B cell (primary cell): ENCODE measurements around the gene FAIM2. TPM values are rescaled to one million over a fixed set of nuclear protein-coding genes. Genes with fewer than 3 reads are reported as not detected.

ENCODE experiments used
- ATAC-seq: fragments of 200-7000 bp; cut with Tn5 transposase; one replicate; pipeline ENCODE4 v1.10.0; 2021; ENCODE audit warnings: low read depth, mild to moderate bottlenecking, moderate number of reproducible peaks, moderate library complexity
- CTCF ChIA-PET: fragments of 350-600 bp; sonication (Branson Sonifier 250); formaldehyde crosslinking; loops from one replicate; lab custom pipeline; 2021; ENCODE audit warnings: antibody characterized with exemption, inconsistent platforms; lab: Charles Lee
- POLR2A ChIA-PET: fragments of 350-600 bp; sonication (Branson Sonifier 250); formaldehyde crosslinking; loops from one replicate; lab custom pipeline; 2021; ENCODE audit warnings: antibody characterized with exemption; lab: Charles Lee
- DNase-seq: peaks from one replicate; pipeline ENCODE4 v3.0.0; 2013
- H2AFZ ChIP-seq: 2 replicates; pipeline ENCODE4 v1.6.1; 2012; ENCODE audit warnings: mild to moderate bottlenecking, low read depth, low read length; ENCODE audit not compliant: insufficient read depth, poor library complexity, severe bottlenecking
- H3K27ac ChIP-seq, 2 donors: 1 replicate in 1 of 2; 2 replicates in 1 of 2; pipeline ENCODE4 v1.5.1; 2012 to 2013; ENCODE audit warnings: low read length in 2 of 2, mild to moderate bottlenecking in 2 of 2, moderate library complexity in 1 of 2
- H3K27me3 ChIP-seq, 4 experiments: fragments of 200-600 bp in 1 of 4; sonication (generic) in 1 of 4; replicated peaks in 1 of 4; 1 replicate in 2 of 4; 2 replicates in 2 of 4; pipeline versions ENCODE4 v1.6.1 to v1.7.0; 2013 to 2016; ENCODE audit warnings: low read length in 3 of 4, mild to moderate bottlenecking in 2 of 4, mixed read lengths in 1 of 4, moderate library complexity in 1 of 4; ENCODE audit not compliant: insufficient read depth in 4 of 4, control insufficient read depth in 3 of 4; ENCODE audit errors: control extremely low read depth in 1 of 4
- H3K36me3 ChIP-seq, 2 experiments: replicated peaks in 1 of 2; 1 replicate in 1 of 2; 2 replicates in 1 of 2; pipeline versions ENCODE4 v1.6.1 to v1.7.1; 2013; ENCODE audit warnings: low read length in 1 of 2; ENCODE audit not compliant: insufficient read depth in 2 of 2, control insufficient read depth in 1 of 2; ENCODE audit errors: control extremely low read depth in 1 of 2, extremely low read depth in 1 of 2
- H3K4me1 ChIP-seq, 2 donors: fragments of 200-600 bp in 1 of 2; sonication (generic) in 1 of 2; 1 replicate in 1 of 2; 2 replicates in 1 of 2; pipeline versions ENCODE4 v1.5.1 to v1.6.1; 2013 to 2017; ENCODE audit warnings: low read length in 2 of 2; ENCODE audit not compliant: control insufficient read depth in 2 of 2, insufficient read depth in 2 of 2
- H3K4me2 ChIP-seq: replicated peaks from 2 replicates; pipeline ENCODE3; 2012; ENCODE audit warnings: mild to moderate bottlenecking, low read depth, low read length; ENCODE audit not compliant: poor library complexity, severe bottlenecking
- H3K4me3 ChIP-seq, 5 experiments: fragments of 200-600 bp in 1 of 5; sonication (generic) in 1 of 5; 1 replicate in 3 of 5; 2 replicates in 2 of 5; pipeline versions ENCODE4 v1.5.1 to v1.7.0; 2011 to 2016; ENCODE audit warnings: low read length in 4 of 5, mild to moderate bottlenecking in 4 of 5, low read depth in 2 of 5, control low read depth in 1 of 5, moderate library complexity in 1 of 5; ENCODE audit not compliant: insufficient read depth in 1 of 5; ENCODE audit errors: control extremely low read depth in 1 of 5, extremely low read depth in 1 of 5
- H3K79me2 ChIP-seq: fragments of 200-600 bp; sonication (generic); one replicate; pipeline ENCODE4 v1.6.0; 2016; ENCODE audit warnings: low read length; ENCODE audit not compliant: control insufficient read depth, insufficient read depth
- H3K9ac ChIP-seq: fragments of 200-600 bp; sonication (generic); 2 replicates; pipeline ENCODE4 v1.6.1; 2017; ENCODE audit warnings: mild to moderate bottlenecking, low read length, moderate library complexity
- H3K9me3 ChIP-seq, 3 donors: one replicate each; pipeline versions ENCODE4 v1.6.1 to v1.7.1; 2013; ENCODE audit warnings: low read length in 2 of 3; ENCODE audit not compliant: control insufficient read depth in 2 of 3, insufficient read depth in 1 of 3; ENCODE audit errors: control extremely low read depth in 1 of 3
- H4K20me1 ChIP-seq: 2 replicates; pipeline ENCODE4 v1.6.0; 2012; ENCODE audit warnings: mild to moderate bottlenecking, low read length; ENCODE audit not compliant: insufficient read depth, control insufficient read depth, poor library complexity, severe bottlenecking
- H3K27ac Mint-ChIP-seq: one replicate; pipeline ENCODE4 v1.8.0; 2021; ENCODE audit warnings: mixed read lengths
- H3K27me3 Mint-ChIP-seq: one replicate; pipeline ENCODE4 v1.8.0; 2021; ENCODE audit warnings: mixed read lengths
- H3K4me1 Mint-ChIP-seq: one replicate; pipeline ENCODE4 v1.8.0; 2021; ENCODE audit warnings: mixed read lengths
- H3K4me3 Mint-ChIP-seq: one replicate; pipeline ENCODE4 v1.8.0; 2021; ENCODE audit warnings: mixed read lengths
- H3K9me3 Mint-ChIP-seq: one replicate; pipeline ENCODE4 v1.8.0; 2022; ENCODE audit warnings: mixed read lengths; ENCODE audit not compliant: insufficient read depth
- CTCF ChIP-seq: fragments of 200-600 bp; IDR thresholded peaks from one replicate; pipeline ENCODE4 v1.8.0; 2022; ENCODE audit warnings: antibody characterized with exemption, mild to moderate bottlenecking
- EZH2 ChIP-seq: IDR thresholded peaks from 2 replicates; pipeline ENCODE4 v1.6.1; 2012; ENCODE audit warnings: borderline replicate concordance, low read depth, mild to moderate bottlenecking, moderate library complexity, low read length; ENCODE audit not compliant: insufficient read depth, poor library complexity, severe bottlenecking
- WGBS: methylation state at CpG from one replicate; pipeline ENCODE4 v1.1.5; 2013; ENCODE audit warnings: missing lambda C conversion rate; ENCODE audit not compliant: insufficient coverage; 5-methylcytosine and 5-hydroxymethylcytosine counted together
- intact Hi-C: fragments of 100-400 bp; cut with micrococcal nuclease; formaldehyde crosslinking; loops from one replicate; pipeline ENCODE4 v1.10.0; 2022
- polyA plus RNA-seq: library from polyadenylated mRNA; depleted of rRNA; stranded (reverse); fragments of >200 nt; gene quantifications from 2 replicates; pipeline ENCODE4 v1.2.3, GENCODE V29; 2012
- total RNA-seq, 2 donors: library from RNA; stranded (reverse); fragments of 120-200 nt in 1 of 2; gene quantifications; 1 replicate in 1 of 2; 2 replicates in 1 of 2; pipeline versions ENCODE4 v1.2.3 to v1.2.4, GENCODE V29; 2013 to 2022

The FAIM2 gene
- total and polyA plus RNA-seq, 2 donors (not counting 1 experiment from before 2014, with no cell fraction given): not detected

GRCh38 chr12:49917166-49917787 lies 13.6 kb upstream of the FAIM2 start:
- Mint-ChIP-seq H3K27me3 (peaks cover 13% of the 10 kb centered on the region), H3K27ac (no peak overlapping the region), H3K4me3 (no peak overlapping the region), H3K4me1 (no peaks in the 10 kb centered on the region), H3K9me3 (no peaks in the 10 kb centered on the region)
- no peak overlapping the region for H2AFZ ChIP-seq
- ChIA-PET CTCF (interaction anchor here (1.6 kb wide), 1 partner anchor 20 kb away, joined by 3 read pairs; no protein-coding TSS in a partner anchor), POLR2A (no interaction called here)
- H3K79me2 ChIP-seq: no peaks in the 10 kb centered on the region
- intact Hi-C loops: no loop called here
- H3K27ac ChIP-seq: no peak overlapping the region
- WGBS: 96% methylated on average over 4 of the region's 12 CpGs
- no peak for DNase-seq
- H4K20me1 ChIP-seq: no peaks in the 10 kb centered on the region
- peaks cover 0 to 4% (median 0%) of the 10 kb centered on the region in 4 experiments for H3K27me3 ChIP-seq
- no peaks in the 10 kb centered on the region for H3K9me3 ChIP-seq
- TF ChIP-seq EZH2 (no peak), CTCF (no peak)
- no peak overlapping the region for H3K9ac ChIP-seq
- no peaks in the 10 kb centered on the region for H3K4me1 ChIP-seq
- H3K4me2 ChIP-seq: no peak overlapping the region
- no peak for ATAC-seq
- H3K4me3 ChIP-seq: no peak overlapping the region
- no peaks in the 10 kb centered on the region for H3K36me3 ChIP-seq

GRCh38 chr12:49916129-49916919 lies 12.6 kb upstream of the FAIM2 start:
- Histone ChIP-seq H3K4me2 (no peak overlapping the region), H3K9ac (no peak overlapping the region), H3K79me2 (no peaks in the 10 kb centered on the region), H3K27ac (no peak overlapping the region), H3K36me3 (no peaks in the 10 kb centered on the region), H3K4me1 (no peaks in the 10 kb centered on the region), H4K20me1 (no peaks in the 10 kb centered on the region), H3K4me3 (no peak overlapping the region), H2AFZ (no peak overlapping the region), H3K9me3 (no peaks in the 10 kb centered on the region), H3K27me3 (peaks cover 0 to 4% (median 0%) of the 10 kb centered on the region in 4 experiments)
- no peak overlapping the region for H3K27ac Mint-ChIP-seq
- ChIA-PET CTCF (interaction anchor here (0.6 to 1.6 kb wide), 4 partner anchors 21 to 256 kb away, joined by 3 to 10 read pairs (median 4); no protein-coding TSS in a partner anchor), POLR2A (no interaction called here)
- no peak overlapping the region for H3K4me3 Mint-ChIP-seq
- WGBS: 90% methylated on average over 3 of the region's 8 CpGs
- H3K4me1 Mint-ChIP-seq: no peaks in the 10 kb centered on the region
- H3K27me3 Mint-ChIP-seq: peaks cover 16% of the 10 kb centered on the region
- no peaks in the 10 kb centered on the region for H3K9me3 Mint-ChIP-seq
- intact Hi-C loops: no loop called here
- no peak for TF ChIP-seq CTCF
- TF ChIP-seq EZH2: no peak
- no peak for DNase-seq
- no peak for ATAC-seq
